Measurements from ENCODE around the gene MOB3B.

Gene MOB3B

DNA sequence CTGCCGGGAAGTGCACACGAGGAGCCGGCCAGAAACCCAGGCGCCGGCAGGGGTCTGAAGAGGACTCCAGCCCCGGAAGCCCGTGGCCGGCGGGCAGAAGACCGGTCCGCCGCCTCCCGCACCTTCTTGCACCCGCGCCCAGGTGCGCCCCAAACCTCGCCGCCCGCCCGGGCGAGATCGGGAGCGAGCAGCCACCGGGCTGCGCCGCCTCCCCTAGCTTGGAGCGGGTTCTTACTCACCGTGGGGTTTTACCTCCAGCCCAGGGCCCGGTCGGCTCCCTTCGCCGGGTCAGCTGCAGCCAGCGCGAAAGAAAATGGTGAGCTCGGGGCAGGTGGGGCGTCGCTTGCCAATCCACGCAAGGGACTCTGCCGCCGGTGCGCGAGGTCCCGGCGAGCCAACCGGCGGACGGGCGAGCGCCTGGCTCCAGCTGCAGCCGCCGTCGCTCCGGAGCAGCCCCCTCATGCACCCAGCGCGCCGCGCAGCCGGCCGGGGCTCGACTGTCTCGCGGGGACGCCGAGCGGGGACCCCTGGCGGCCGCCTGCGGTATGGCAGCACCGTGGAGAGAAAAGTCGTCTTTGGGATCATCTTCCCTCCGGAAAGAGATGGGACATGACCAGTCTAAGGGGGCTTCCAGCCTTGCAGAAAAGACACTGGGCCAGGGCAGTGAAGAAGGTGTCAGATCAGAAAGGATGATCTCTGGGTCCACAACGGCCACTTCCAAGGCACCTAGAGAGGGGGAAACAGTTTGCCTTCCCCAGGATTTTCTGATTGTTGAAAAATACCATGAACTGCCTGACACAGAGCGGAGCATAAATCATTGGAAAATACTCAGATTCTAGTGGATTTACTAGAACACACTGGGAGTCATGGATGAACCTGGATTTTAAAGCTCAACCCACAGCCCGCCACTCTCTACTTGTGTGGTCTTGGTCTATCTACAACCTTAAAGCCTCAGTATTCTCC is at the start of gene MOB3B:
TSS of gene MOB3B (minus strand) at position 499 of the 963 bp plus-strand sequence. CDS start 74,264 bp downstream, outside the sequence.
- peak; percentile 70 for DNase-seq (ENCODE audit: low spot score)

DNA sequence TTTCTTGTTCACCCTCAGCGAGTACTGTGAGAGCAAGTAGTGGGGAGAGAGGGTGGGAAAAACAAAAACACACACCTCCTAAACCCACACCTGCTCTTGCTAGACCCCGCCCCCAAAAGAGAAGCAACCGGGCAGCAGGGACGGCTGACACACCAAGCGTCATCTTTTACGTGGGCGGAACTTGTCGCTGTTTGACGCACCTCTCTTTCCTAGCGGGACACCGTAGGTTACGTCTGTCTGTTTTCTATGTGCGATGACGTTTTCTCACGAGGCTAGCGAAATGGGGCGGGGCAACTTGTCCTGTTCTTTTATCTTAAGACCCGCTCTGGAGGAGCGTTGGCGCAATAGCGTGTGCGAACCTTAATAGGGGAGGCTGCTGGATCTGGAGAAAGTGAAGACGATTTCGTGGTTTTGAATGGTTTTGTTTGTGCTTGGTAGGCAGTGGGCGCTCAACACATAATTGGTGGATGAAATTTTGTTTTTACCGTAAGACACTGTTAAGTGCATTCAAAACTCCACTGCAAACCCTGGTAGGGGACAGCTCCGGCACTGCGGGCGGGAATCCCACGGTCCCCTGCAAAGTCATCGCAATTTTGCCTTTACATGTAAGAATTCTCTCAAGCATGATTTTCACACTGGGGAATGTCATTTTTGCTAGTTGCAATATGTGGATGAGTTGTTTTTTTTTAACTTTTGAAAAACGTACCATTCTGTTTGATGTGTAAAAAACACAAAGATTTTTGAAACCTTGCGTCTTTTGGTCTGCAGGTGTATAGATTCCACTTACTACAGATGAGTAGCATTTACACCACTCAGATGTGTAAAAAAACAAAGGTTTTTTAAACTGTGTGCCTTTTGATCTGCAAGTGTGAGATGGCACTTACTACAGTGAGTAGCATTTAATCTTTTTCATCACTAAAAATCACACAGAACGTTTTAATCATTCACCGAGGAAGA is 44.3 kb upstream of the MOB3B start:
- peak; percentile 98 for DNase-seq (ENCODE audit: low spot score)

DNA sequence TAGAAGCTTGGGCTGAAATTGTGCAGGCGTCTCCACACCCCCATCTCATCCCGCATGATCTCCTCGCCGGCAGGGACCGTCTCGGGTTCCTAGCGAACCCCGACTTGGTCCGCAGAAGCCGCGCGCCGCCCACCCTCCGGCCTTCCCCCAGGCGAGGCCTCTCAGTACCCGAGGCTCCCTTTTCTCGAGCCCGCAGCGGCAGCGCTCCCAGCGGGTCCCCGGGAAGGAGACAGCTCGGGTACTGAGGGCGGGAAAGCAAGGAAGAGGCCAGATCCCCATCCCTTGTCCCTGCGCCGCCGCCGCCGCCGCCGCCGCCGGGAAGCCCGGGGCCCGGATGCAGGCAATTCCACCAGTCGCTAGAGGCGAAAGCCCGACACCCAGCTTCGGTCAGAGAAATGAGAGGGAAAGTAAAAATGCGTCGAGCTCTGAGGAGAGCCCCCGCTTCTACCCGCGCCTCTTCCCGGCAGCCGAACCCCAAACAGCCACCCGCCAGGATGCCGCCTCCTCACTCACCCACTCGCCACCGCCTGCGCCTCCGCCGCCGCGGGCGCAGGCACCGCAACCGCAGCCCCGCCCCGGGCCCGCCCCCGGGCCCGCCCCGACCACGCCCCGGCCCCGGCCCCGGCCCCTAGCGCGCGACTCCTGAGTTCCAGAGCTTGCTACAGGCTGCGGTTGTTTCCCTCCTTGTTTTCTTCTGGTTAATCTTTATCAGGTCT is 43.5 kb upstream of the MOB3B start, which contains the start of gene C9orf72:
TSS of gene C9orf72 (minus strand) at position 564 of the 716 bp plus-strand sequence. CDS start 6,361 bp downstream, outside the sequence.
- peak; percentile 85 for DNase-seq (ENCODE audit: low spot score)

- DNase-seq (ENCODE audit: low spot score): peak; percentile 62
These were observed 42.9 kb upstream of the MOB3B start for GRCh38 chr9:27572566-27572917.

DNA sequence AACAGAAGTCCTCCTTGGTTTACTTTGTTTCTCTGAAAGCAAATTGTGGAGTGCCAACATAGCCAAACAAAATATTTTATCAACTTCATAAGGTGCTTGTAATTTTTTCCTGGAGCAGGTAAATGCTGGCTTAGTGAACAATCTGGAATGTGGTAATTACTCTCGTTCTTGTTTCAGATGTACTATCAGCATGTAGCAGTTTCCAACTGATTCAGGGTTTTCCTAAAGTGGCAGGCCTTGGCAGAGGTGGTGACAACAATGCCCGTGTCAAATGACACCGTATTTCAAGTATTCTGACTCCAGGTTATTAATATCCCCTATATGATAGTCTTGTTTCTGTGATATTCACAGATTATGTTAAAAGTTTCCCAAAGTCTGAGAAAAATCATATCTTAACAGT is 42.4 kb upstream of the MOB3B start:
- DNase-seq (ENCODE audit: low spot score): no peak

- no peak for DNase-seq (ENCODE audit: low spot score)
These were observed 41.4 kb upstream of the MOB3B start for GRCh38 chr9:27571011-27571410.

- DNase-seq (ENCODE audit: low spot score): no peak
These were observed 39.8 kb upstream of the MOB3B start for GRCh38 chr9:27569406-27569805.

DNA sequence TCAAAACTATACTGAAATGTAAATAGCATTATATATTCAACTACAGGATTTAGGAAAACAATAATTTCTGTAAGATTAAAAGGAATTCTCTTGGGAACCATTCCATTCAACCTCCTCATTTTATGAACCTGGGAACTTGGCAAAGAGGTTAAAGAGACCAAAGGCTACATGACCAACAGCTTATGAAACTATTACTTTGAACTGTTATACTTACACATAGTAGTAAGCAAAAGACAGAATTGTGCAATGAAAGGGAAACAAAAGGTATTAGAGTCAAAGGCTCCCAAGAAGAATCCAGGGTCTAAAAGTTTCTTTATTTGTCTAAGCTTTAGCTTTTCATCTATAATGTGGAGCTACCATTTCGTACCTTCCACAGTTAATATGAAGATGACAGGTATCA is 36.5 kb upstream of the MOB3B start:
- no peak for DNase-seq (ENCODE audit: low spot score)

GRCh38 chr9:27565696-27566095 is 36.1 kb upstream of the MOB3B start:
- no peak for DNase-seq (ENCODE audit: low spot score)

DNA sequence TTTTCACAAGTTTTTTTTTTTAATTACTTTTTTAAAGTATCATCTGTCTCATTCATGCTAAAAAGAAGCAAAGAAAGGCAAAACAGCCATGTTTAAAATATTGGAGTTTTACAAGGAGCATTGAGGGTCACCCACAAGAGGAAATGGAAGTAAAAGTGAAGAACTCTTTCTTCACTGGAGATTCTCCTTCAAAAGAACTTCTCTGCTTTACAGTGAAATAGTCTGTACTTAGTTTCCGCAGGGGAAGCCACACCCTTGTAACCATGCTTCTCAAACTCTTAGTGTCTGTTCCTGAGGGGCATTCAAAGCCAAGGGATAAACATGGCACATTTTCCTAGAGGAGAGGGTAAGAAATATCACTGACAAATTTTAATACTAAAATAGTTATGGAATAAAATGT is 35.1 kb upstream of the MOB3B start:
- no peak for DNase-seq (ENCODE audit: low spot score)

DNA sequence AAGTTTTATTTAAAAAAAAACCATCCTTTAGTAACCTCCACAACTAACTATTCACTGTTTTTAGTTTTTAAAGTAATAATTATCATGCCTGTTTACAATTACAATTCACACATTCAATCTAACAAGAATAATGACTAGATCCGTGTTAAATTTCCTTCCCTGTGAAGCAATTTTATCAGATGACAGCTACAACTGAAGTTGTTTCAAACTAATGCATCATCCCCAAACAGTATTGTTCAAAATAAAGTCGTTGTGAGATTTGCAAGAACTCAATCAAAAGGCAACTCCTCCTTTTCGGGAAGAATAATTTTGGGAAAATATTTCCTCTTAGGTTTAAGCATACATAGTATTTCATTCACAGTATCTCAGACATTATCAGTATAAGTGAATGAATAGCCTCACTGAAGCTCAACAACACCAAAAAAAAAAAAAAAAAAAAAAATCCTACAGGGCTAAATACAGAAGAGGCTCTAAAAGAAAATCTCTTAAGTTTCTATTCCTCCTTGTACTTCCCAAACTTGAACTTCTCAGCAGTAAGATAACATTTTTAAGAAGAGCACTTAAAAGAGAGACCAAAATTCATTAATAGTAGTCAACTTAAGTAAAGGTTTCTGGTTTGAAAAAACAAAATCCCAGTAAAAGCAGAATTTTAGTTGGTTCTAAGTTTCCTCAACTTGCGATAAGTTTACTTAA is 34.3 kb upstream of the MOB3B start:
- DNase-seq (ENCODE audit: low spot score): no peak

GRCh38 chr9:27561685-27562084 is 32.1 kb upstream of the MOB3B start:
- no peak for DNase-seq (ENCODE audit: low spot score)

DNA sequence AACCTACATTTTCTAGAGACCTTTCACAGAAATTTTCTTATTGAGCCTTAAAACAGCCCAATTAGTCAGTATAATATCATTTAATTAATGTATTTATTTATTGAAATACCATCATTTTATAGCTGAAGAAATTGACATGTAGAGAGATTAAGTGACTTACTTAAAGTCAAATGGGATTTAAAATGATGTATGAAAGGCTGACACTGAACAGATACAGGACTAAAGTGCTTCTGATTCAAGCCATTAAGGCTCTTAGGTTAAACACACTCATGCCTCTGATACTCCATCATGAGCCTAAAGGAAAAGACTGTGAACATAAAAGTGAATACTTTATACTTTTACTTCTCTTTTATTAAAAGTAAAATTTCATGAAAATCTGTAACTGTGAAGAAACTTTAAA is 30.8 kb upstream of the MOB3B start:
- DNase-seq (ENCODE audit: low spot score): no peak

DNA sequence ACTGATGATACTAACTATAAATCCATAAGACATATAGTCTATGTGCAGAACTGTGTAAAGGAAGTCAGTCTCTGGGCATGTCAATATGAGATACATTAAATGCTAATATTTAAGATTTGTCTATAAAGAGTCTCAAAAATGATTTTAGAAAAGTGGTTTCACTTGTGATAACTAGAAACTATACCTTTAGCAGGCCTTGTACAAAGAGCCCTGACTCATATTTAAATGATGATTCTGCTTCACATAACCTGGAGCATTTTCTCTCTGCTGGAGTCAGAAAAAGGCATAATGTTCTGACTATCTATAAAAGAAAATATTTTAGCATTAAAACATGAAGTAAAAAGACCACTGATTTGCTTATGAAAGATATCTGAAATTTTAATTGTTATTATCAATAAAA is 28.7 kb upstream of the MOB3B start:
- DNase-seq (ENCODE audit: low spot score): no peak

DNA sequence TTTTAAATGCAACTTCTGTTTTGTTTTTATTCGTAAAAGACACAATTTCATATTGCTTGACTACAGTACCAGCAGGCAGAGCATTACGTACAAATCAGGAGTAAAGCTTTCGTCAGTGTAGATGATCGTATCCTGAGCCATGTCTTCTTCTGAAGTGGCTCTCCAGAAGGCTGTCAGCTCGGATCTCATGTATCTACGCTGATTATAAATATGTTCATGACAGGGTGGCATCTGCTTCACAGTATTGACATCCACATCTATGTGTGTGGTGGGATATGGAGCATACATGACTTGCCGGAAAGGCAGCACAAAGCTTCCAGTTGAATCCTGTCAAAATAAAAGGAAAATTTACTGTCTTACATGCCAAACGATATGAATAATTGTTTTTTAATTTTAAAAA is 26.9 kb upstream of the MOB3B start:
- DNase-seq (ENCODE audit: low spot score): no peak

DNA sequence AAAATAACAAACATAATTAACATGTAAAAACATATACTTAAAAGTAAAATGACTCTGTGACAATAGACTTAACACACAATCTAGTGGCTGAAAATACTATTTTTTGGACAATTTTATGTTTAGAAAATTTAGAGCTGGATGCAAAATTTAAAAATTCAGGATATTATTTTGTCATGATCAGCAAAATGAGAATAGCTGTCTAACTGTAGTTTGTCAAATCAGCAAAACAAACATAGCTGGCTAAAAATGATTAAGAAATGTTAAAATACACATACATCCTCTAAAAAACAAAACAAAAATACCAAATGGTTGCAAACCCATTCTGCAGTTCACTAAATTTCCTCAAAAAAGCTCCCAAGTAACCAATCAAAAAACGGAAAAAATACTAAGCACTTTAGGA is 25.1 kb upstream of the MOB3B start:
- no peak for DNase-seq (ENCODE audit: low spot score)

- no peak for DNase-seq (ENCODE audit: low spot score)
These were observed 19.7 kb upstream of the MOB3B start for GRCh38 chr9:27549196-27549755.

DNA sequence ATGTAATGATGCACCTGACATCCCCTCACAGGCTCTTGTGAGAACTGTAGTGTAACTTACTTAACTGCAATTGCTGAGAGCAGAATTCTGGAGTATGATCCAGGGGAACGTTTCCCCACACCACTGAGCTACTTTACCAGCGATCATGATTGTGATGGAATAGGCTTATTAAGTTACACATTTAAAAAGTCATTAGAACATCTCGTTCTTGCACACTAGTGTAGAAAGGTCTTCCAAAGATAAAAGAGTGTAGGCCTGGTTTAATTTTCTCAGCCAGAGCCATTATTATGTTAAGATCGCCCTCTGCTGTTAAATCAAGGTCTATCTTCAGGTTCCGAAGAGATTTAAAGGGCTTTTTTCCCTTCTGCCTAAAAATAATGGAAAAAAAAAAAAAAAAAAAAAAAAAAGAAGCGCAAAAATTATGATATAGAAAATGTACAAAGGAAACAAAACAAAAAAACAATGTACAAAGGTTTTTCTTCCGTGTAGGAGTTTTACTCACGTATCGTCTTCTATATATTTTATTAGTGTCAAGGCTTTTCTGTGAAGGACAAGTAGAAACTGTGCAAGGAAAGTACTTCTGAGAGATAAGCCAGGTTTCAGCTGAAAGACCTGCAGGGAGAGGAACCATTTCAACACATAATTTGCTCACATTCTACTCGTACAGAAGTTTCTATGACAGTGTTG is 18.6 kb upstream of the MOB3B start:
- no peak for DNase-seq (ENCODE audit: low spot score)

GRCh38 chr9:27545471-27545870 is 15.9 kb upstream of the MOB3B start:
- DNase-seq (ENCODE audit: low spot score): no peak

DNA sequence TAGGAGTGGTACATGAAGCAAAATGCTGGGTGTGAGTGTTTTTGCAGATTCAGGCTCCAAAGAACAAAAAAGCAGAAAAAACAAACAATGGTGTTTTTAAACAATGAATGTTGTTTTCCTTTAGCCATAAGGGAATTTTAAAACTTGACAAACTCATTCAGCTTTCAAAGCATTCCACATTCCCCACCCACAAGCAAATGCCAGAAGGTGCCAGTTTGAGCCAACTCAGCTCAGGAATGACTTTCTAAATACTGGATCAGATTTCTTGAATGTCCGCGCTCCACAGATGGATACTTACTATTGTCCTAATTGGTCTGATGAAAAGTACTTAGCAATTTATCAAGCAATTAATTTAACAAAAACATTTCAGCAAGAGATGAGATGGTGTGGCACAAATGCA is 12.9 kb upstream of the MOB3B start:
- DNase-seq (ENCODE audit: low spot score): no peak
